A673 (cell line): ENCODE data around the gene MBD3L5. TPM values are rescaled to one million over a fixed set of nuclear protein-coding genes. Genes with fewer than 3 reads are reported as not detected.

Experiments used
- BruUV-seq: library from RNA; stranded (reverse); fragments of 400-500 nt; replicated peaks from 2 replicates; lab custom pipeline; 2021; lab: Mats Ljungman, UMichigan
- CTCF ChIA-PET: fragments of 300-600 bp; sonication (Branson Sonifier 250); formaldehyde crosslinking; loops from one replicate; lab custom pipeline; 2022; ENCODE audit warnings: antibody characterized with exemption; lab: Charles Lee
- POLR2A ChIA-PET: fragments of 300-600 bp; sonication (Branson Sonifier 250); formaldehyde crosslinking; loops from one replicate; lab custom pipeline; 2022; ENCODE audit warnings: antibody characterized with exemption; ENCODE audit not compliant: low non-redundant PET; lab: Charles Lee
- DNase-seq: peaks from one replicate; pipeline ENCODE4 v3.0.0-alpha.2; 2015; ENCODE audit warnings: low spot score
- H3K27ac ChIP-seq: fragments of 200-600 bp; sonication (generic); 2 replicates; pipeline ENCODE4 v1.5.1; 2016; ENCODE audit warnings: mixed run types, low read depth, mild to moderate bottlenecking, mixed read lengths, antibody characterized with exemption, low read length; ENCODE audit not compliant: poor library complexity, severe bottlenecking
- H3K27me3 ChIP-seq: fragments of 200-600 bp; sonication (generic); replicated peaks from 2 replicates; pipeline ENCODE4 v1.6.1; 2017; ENCODE audit warnings: mixed run types, low read depth, mild to moderate bottlenecking, mixed read lengths, antibody characterized with exemption, low read length; ENCODE audit not compliant: insufficient read depth, poor library complexity
- H3K36me3 ChIP-seq: fragments of 200-600 bp; sonication (generic); 2 replicates; pipeline ENCODE4 v1.6.1; 2016; ENCODE audit warnings: mixed run types, mild to moderate bottlenecking, mixed read lengths, antibody characterized with exemption, low read length; ENCODE audit not compliant: insufficient read depth, poor library complexity, severe bottlenecking
- H3K4me1 ChIP-seq: fragments of 200-600 bp; sonication (generic); 2 replicates; pipeline ENCODE4 v1.6.1; 2017; ENCODE audit warnings: mixed run types, mild to moderate bottlenecking, mixed read lengths, antibody characterized with exemption, low read length; ENCODE audit not compliant: insufficient read depth, poor library complexity, severe bottlenecking
- H3K4me3 ChIP-seq: fragments of 200-600 bp; sonication (generic); 2 replicates; pipeline ENCODE4 v1.5.1; 2016; ENCODE audit warnings: low read depth, mixed run types, mild to moderate bottlenecking, mixed read lengths, low read length; ENCODE audit not compliant: poor library complexity, severe bottlenecking
- H3K9me3 ChIP-seq: fragments of 200-600 bp; sonication (generic); 2 replicates; pipeline ENCODE4 v1.6.1; 2016; ENCODE audit warnings: mixed run types, low read depth, mild to moderate bottlenecking, mixed read lengths, antibody characterized with exemption, low read length; ENCODE audit not compliant: poor library complexity, severe bottlenecking
- CTCF ChIP-seq: fragments of 300-800, 200-600 bp; sonication (generic); conservative IDR thresholded peaks from 2 replicates; pipeline ENCODE4 v1.5.1; 2017; ENCODE audit warnings: low read depth, mild to moderate bottlenecking, antibody characterized with exemption, low read length, moderate library complexity, mixed read lengths
- EZH2 ChIP-seq: fragments of 200-600 bp; sonication (generic); IDR thresholded peaks from 2 replicates; pipeline ENCODE4 v1.6.1; 2017; ENCODE audit warnings: borderline replicate concordance, low read depth, mild to moderate bottlenecking, mixed read lengths, antibody characterized with exemption, low read length; ENCODE audit not compliant: poor library complexity, severe bottlenecking
- intact Hi-C: fragments of 100-400 bp; cut with micrococcal nuclease; formaldehyde crosslinking; loops from one replicate; pipeline ENCODE4 v1.10.0; 2022; ENCODE audit not compliant: unreplicated experiment
- total RNA-seq: library from RNA; stranded (reverse); gene quantifications from 2 replicates; pipeline ENCODE4 v1.2.3, GENCODE V29; 2021

MBD3L5 gene
- total RNA-seq, 1 experiment from 2014 or later = 0.47 TPM

- CTCF ChIA-PET = no interaction called here
These were observed 30.4 kb upstream of the MBD3L5 start for GRCh38 chr19:6999933-7000332.

GRCh38 chr19:7000333-7000732 lies 30.0 kb upstream of the MBD3L5 start:
- POLR2A ChIA-PET = no interaction called here
- H3K9me3 ChIP-seq = no peaks in the 10 kb centered on the region
- intact Hi-C loops = no loop called here

More at GRCh38 chr19:6999933-7000332, 30.4 kb upstream of the MBD3L5 start:
- TF ChIP-seq CTCF = no peak
- no peak for TF ChIP-seq EZH2
- Histone ChIP-seq H3K4me1 (no peaks in the 10 kb centered on the region), H3K27me3 (no peaks in the 10 kb centered on the region), H3K27ac (no peak overlapping the region), H3K36me3 (no peaks in the 10 kb centered on the region), H3K4me3 (no peak overlapping the region), H3K9me3 (no peaks in the 10 kb centered on the region)
- no peak for DNase-seq
- POLR2A ChIA-PET = no interaction called here
- no TSS peak for BruUV-seq
- intact Hi-C loops = no loop called here

GRCh38 chr19:7000816-7001215 lies 29.6 kb upstream of the MBD3L5 start:
- Histone ChIP-seq H3K4me3 (no peak overlapping the region), H3K4me1 (no peaks in the 10 kb centered on the region), H3K27ac (no peak overlapping the region), H3K36me3 (no peaks in the 10 kb centered on the region), H3K27me3 (no peaks in the 10 kb centered on the region), H3K9me3 (no peaks in the 10 kb centered on the region)
- CTCF ChIA-PET = interaction anchor here (0.6 to 0.7 kb wide), 2 partner anchors 308 to 782 kb away, joined by 5 to 6 read pairs; no protein-coding TSS in a partner anchor
- BruUV-seq = no TSS peak
- no peak for DNase-seq
- intact Hi-C loops = no loop called here
- TF ChIP-seq EZH2 = no peak
- POLR2A ChIA-PET = no interaction called here

More at GRCh38 chr19:7000333-7000732, 30.0 kb upstream of the MBD3L5 start:
- no peak for DNase-seq
- no peaks in the 10 kb centered on the region for H3K36me3 ChIP-seq
- no peaks in the 10 kb centered on the region for H3K4me1 ChIP-seq
- H3K4me3 ChIP-seq = no peak overlapping the region
- no peaks in the 10 kb centered on the region for H3K27me3 ChIP-seq
- TF ChIP-seq CTCF (no peak), EZH2 (no peak)
- H3K27ac ChIP-seq = no peak overlapping the region
- no TSS peak for BruUV-seq
- CTCF ChIA-PET = no interaction called here
